SU-DHL-6 (cell line): ENCODE measurements around the gene COL6A2.

Experiments
- CTCF ChIP-seq: fragments of 200-600 bp; sonication (generic); IDR thresholded peaks from one replicate; pipeline ENCODE4 v1.5.1; 2017; ENCODE audit warnings: antibody characterized with exemption, mild to moderate bottlenecking, low read length, moderate library complexity; ENCODE audit not compliant: insufficient read depth, poor library complexity, severe bottlenecking
- EZH2phosphoT487 ChIP-seq: fragments of 200-600 bp; sonication (generic), shearing (Covaris generic); conservative IDR thresholded peaks from 2 replicates; pipeline ENCODE4 v1.6.1; 2018; ENCODE audit warnings: mild to moderate bottlenecking, antibody characterized with exemption, low read length, moderate library complexity, mixed read lengths

GRCh38 chr21:46122758-46123683 lies 25.1 kb downstream of the COL6A2 start:
- TF ChIP-seq CTCF (no peak), EZH2phosphoT487 (no peak)
